ENCODE results near the gene MAP4K5.

- TF ChIP-seq, protein P1, sequence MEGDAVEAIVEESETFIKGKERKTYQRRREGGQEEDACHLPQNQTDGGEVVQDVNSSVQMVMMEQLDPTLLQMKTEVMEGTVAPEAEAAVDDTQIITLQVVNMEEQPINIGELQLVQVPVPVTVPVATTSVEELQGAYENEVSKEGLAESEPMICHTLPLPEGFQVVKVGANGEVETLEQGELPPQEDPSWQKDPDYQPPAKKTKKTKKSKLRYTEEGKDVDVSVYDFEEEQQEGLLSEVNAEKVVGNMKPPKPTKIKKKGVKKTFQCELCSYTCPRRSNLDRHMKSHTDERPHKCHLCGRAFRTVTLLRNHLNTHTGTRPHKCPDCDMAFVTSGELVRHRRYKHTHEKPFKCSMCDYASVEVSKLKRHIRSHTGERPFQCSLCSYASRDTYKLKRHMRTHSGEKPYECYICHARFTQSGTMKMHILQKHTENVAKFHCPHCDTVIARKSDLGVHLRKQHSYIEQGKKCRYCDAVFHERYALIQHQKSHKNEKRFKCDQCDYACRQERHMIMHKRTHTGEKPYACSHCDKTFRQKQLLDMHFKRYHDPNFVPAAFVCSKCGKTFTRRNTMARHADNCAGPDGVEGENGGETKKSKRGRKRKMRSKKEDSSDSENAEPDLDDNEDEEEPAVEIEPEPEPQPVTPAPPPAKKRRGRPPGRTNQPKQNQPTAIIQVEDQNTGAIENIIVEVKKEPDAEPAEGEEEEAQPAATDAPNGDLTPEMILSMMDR (IDR thresholded peaks at IDR 0.05 in 2 of 3, conservative IDR thresholded peaks at IDR 0.05 in 1 of 3; ENCODE audit: borderline replicate concordance in 1 of 3, insufficient read depth in 1 of 3, low read depth in 2 of 3, low read length in 2 of 3): no peak
- TF ChIP-seq ZFX (IDR thresholded peaks at IDR 0.05): no peak
- TF ChIP-seq, protein P2, sequence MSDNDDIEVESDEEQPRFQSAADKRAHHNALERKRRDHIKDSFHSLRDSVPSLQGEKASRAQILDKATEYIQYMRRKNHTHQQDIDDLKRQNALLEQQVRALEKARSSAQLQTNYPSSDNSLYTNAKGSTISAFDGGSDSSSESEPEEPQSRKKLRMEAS (IDR thresholded peaks at IDR 0.05): no peak
- no peak for TF ChIP-seq REST (IDR thresholded peaks at IDR 0.05; ENCODE audit: low read depth)
- TF ChIP-seq EZH2 (IDR thresholded peaks at IDR 0.05): no peak
- TF ChIP-seq POLR2A (IDR thresholded peaks at IDR 0.05; ENCODE audit: borderline replicate concordance, extremely low read depth, insufficient read depth, insufficient read length): no peak
- no peak for TF ChIP-seq TCF7L2 (IDR thresholded peaks at IDR 0.05; ENCODE audit: borderline replicate concordance, extremely low read depth, insufficient read depth, insufficient read length)
- TF ChIP-seq CEBPB (IDR thresholded peaks at IDR 0.05; ENCODE audit: low read depth): no peak
- no peak for TF ChIP-seq SRF (IDR thresholded peaks at IDR 0.05; ENCODE audit: low read depth)
- no peak for TF ChIP-seq RAD21 (IDR thresholded peaks at IDR 0.05; ENCODE audit: low read depth)
Observed at GRCh38 chr14:50375760-50376159, 156.6 kb downstream of the MAP4K5 start.
